ENCODE results near the gene RARS1.

The RARS1 gene

GRCh38 chr5:168486136-168486879 lies at the start of gene RARS1:
RARS1 (plus strand) TSS chr5:168486471; CDS start chr5:168486499, 28 bp downstream.
- DNase-seq, result peak; percentile 94

DNA sequence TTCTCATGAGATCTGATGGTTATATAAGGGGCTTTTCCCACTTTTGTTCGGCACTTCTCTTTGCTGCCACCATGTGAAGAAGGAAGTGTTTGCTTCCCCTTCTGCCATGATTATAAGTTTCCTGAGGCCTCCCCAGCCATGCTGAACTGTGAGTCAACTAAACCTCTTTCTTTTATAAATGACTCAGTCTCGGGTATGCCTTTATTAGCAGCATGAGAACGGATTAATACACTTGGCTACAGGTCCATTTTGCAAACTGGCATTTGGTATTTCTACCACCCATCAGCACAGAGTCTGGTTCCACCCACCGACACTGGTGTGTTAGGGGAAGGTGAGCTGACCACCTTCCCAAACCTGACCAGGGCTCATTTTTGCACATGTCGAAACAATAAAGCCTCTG lies 47.9 kb upstream of the RARS1 start:
- DNase-seq, result no peak

DNA sequence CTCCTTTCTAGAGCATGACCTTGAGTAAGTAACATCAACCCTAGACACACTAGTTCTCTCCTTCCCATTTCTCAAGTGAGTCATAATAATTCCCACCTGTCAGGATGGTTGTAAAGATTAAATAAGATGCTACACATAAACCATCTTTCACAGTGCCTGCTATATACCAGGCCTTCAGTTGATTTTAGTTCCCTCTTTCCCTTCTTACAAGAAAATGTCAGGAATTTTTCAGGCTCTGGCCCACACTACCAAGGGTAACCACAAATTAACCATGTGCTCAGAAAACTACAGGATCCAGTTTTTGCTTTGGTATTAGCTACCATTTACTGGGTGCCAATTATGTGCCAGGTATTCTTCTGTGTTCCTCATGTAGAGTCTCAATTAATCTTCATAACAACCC lies 42.7 kb upstream of the RARS1 start:
- DNase-seq, result no peak

DNA sequence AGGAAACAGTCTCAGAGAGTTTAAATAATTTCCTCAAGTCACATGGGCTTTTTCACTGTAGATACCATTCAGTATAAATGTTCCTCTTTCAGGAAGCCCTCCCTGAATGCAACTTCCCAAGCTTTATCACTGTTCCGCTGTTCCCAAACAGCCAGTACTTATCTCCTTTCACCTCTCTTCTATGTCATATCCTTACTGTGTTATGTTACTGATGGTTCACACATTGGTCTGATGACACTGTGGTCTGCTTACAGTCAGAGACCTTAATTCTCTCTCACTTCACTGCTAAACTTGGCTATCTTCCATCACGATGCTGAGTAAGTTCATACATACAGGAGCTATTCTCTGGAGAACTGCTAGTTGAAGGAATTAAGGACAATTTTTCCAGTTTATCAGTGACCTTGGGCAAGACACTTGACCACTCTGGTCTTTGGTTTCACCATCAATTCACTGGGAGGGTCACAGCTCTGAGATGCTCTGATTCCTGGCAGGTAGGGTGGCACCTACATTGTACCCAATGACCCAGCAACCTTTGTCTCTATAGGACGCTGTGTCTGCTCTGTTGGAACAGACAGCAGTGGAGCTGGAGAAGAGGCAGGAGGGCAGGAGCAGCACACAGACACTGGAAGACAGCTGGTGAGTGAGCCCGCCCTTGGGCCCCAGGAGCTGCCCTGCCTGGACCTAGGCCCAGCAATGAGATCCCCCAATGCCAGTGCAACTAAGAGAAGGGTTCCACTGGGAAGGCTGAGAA lies 42.1 kb upstream of the RARS1 start:
- DNase-seq, result no peak

GRCh38 chr5:168446983-168447619 lies 39.2 kb upstream of the RARS1 start:
- no peak for DNase-seq

DNA sequence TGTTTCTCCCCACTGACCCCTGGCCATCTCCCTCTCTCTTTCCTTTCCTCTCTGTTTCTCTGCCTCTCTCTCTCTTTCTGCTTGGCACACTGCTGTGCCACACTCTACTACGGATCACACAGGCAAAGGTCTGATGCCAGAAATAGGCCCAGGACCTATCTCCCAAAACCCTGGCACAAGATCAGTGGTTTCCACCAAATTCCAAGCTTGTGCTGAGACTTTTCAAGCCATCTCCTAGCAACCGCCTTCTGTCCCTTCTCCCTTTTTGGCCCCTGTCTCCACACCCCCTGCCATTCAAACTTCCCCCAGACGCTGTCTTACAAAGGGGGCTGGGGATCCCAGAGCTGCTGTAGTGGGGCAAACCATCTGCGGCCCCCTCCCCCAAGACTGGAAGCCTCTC lies 38.5 kb upstream of the RARS1 start:
- no peak for DNase-seq

DNA sequence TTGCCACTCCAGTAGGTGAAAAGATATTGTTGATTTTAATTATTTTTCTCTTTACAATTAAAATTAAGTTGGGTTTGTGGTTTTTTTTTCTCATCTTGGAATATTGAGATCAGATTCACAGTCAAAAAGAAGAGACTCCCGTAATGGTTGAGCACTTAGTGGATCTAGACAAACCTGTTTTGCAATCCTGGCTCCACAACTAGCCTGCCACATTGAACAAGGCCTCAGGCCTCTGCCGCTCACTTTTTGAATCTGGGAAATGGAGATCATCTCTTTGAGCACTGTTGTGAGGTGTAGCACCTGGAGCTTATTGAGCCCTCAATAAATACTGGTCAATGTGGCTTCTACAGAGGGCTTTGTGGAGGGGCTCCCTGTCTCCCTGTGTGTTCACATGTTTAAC lies 37.1 kb upstream of the RARS1 start:
- no peak for DNase-seq

- DNase-seq, result no peak
These were observed 34.7 kb upstream of the RARS1 start for GRCh38 chr5:168451565-168451964.

DNA sequence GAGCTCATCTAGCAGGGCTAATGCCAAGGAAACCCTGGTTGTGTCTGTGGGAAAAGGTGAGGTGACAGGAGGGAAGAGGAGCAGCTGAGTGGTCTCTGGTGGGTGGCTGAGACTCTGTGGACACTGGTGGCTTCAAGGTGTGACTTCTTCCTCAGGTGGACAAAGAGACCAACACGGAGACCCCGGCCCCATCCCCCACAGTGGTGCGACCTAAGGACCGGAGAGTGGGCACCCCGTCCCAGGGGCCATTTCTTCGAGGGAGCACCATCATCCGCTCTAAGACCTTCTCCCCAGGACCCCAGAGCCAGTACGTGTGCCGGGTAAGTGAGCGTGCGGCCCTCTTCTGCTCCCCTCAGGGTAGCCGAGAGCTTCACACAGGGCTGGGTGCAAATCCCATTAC lies 31.1 kb upstream of the RARS1 start:
- no peak for DNase-seq

GRCh38 chr5:168457542-168457941 lies 28.7 kb upstream of the RARS1 start:
- no peak for DNase-seq

DNA sequence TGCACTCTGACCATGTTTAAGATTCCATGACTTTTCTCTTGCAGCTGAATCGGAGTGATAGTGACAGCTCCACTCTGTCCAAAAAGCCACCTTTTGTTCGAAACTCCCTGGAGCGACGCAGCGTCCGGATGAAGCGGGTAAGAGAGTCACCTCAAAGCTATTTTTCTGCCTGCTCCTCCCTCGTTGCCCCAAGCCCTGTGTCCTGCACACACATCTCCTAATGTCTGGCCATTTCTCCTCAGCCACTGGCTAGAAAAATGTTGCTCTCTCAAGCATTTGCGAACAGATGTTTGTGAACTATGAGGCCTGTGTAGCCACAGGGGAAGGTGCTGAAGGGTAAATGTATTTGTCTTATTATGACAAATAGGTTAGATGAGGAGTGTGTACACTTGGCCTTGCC lies 25.7 kb upstream of the RARS1 start:
- DNase-seq, result no peak

DNA sequence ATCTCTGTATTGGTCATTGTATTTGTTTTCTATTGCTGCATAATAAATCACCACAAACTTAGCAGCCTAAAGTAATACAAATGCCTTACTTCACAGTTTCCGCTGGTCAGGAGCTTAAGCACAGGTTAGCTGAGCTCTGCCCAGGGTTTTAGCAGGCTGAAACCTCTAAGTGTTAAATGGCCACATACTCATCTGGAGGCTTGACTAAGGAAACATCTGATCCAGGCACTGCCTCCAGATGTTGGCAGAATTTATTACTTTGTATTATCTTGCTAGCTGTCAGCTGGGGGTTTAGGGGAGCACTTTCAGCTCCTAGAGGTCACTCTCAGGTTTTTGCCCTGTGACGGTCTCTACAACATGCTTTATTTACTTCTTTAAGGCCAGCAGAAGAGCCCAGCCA lies 23.2 kb upstream of the RARS1 start:
- no peak for DNase-seq

DNA sequence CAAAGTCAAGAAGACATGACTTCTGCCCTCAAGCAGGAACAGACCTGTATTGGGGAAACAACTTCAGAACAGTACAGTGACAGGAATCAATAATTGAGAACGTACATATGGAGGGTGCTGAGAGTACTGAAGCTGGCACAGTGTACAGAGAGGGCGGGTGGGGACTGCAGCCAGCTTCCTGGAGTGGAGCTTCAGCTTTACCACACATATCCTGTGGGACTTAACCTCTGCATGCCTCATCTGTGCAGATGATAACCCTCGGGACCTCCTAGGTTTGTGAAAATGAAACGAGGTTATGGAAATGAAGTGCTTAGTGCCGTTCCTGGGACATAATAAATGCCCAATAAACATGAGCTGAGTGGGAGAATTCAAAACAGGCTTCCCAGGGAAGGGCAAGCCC lies 22.1 kb upstream of the RARS1 start:
- DNase-seq, result no peak

DNA sequence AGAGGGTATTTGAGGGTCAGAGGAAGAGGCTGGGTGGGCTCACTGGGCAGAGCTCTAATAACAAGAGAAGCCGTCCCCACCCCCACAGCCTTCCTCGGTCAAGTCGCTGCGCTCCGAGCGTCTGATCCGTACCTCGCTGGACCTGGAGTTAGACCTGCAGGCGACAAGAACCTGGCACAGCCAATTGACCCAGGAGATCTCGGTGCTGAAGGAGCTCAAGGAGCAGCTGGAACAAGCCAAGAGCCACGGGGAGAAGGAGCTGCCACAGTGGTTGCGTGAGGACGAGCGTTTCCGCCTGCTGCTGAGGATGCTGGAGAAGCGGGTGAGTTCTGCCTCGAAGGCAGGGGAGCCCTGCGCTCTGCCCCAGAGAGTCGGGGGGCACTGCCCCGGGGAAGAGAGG lies 21.6 kb upstream of the RARS1 start:
- DNase-seq, result no peak

DNA sequence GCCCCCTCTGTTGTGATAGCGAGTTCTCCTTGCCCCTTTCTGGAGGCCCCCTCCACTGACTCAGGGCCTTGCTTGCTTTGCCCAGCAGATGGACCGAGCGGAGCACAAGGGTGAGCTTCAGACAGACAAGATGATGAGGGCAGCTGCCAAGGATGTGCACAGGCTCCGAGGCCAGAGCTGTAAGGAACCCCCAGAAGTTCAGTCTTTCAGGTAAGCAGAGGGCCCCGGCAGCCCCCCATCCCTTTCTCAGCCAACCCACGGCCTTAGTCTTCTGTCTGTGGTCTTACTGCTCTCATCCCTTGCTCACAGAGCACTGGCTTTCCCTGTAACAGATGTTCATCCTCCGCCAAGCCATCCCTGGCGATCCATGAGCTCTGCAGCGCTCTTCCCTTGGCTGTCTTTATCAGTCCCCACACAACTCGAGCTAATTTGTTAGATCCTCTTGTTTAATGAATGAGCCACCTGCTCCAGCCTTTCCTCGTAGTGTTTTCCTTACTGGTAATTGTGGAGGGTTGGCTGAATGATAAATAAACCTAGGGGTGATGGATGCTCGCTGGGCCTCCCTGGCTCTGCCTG lies 18.4 kb upstream of the RARS1 start:
- no peak for DNase-seq

- peak; percentile 76 for DNase-seq
These were observed 17.4 kb upstream of the RARS1 start for GRCh38 chr5:168468836-168469235.

GRCh38 chr5:168469816-168470215 lies 16.5 kb upstream of the RARS1 start:
- DNase-seq, result peak; percentile 25

GRCh38 chr5:168471785-168472184 lies 14.5 kb upstream of the RARS1 start:
- DNase-seq, result peak; percentile 86

- DNase-seq, result peak; percentile 95
These were observed 13.9 kb upstream of the RARS1 start for GRCh38 chr5:168472329-168472728.

DNA sequence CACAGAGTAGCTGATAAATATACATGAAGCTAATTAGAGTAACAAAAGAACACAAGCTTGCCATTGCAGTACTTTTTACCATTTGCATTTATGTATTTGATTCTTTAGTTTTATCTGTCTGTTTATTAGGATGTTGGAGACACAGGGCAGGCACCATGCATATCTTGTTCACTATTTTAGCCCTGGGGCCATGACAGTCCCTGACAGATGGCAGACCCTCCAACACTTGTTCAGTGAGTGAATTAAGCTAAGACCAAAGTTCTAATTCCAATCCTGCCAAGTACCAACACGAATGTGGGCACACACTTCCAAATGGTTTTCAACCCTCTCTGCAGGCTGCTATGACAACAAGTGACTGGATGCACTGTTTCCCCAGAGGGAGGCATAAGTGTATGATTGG lies 12.0 kb upstream of the RARS1 start:
- DNase-seq, result no peak

DNA sequence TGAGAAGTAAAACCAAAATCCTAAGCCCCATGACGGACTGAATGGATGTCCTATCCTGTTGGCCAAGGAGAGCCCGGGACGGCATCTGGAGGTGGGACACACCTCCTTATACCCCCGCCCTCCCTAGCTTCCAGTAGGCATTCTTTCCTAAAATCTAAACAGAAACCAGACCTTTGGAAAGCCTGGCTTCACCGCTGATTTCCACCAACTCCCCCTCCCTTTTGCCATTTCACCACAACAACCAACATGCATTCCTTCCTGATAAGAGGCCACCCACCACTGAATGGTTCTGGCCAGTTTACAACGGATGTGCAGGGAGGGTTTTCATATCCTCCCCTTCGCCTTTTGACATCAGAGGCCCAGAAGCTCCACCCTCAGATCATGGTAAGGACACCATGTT lies 9.2 kb upstream of the RARS1 start:
- DNase-seq, result peak; percentile 51

DNA sequence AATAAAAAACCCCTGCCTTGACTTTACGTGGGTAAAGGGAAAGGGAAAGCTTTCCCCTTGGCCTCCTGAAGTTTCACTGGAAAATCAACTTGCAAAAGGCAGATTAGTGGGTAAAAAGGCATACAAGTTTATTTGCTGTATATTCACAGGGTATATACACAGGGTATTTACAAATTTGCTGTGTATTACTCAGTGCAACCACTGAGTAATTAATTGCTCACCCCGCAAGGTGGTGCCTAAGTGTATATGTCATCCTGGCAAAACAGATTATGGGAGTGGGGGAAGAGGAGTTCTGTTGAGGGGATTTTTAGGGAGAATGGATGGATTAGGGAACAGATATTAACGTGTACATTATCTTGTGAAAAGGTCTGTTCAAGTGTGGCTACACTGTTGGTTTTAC lies 7.1 kb upstream of the RARS1 start:
- DNase-seq, result peak; percentile 34

- DNase-seq, result no peak
These were observed 5.7 kb upstream of the RARS1 start for GRCh38 chr5:168480601-168481000.

DNA sequence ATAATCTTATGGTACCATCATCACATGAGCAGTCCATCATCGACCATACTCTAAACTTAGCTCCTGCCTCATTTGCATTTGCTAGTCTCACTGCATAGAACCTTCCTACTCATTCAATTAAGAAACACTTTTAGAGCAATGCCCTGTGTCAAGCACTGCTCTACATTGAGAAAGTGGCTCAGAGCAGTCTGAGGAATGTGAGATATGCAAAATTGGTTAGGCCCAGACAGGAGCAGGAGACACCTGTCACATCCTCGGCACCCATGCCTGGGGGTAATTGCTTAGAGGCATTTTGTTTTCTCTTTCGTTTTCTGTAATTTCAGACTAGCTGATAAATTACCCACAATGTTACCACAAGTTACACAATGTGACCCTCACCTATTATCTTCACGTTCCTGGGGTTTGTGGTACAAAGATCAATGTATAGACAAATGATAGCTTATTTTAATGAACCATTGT lies 4.9 kb upstream of the RARS1 start:
- no peak for DNase-seq

All from EL (cell line).